DMS 273 (cell line): ENCODE measurements around the gene MB21D2.

Experiments used
- DNase-seq: peaks from one replicate; lab custom pipeline; 2025; ENCODE audit not compliant: unreplicated experiment; lab: John Stamatoyannopoulos, UW

The MB21D2 gene

GRCh38 chr3:192923731-192924130 is 6.1 kb upstream of the MB21D2 start:
- no peak for DNase-seq

GRCh38 chr3:192921793-192922192 is 4.1 kb upstream of the MB21D2 start:
- DNase-seq = no peak

DNA sequence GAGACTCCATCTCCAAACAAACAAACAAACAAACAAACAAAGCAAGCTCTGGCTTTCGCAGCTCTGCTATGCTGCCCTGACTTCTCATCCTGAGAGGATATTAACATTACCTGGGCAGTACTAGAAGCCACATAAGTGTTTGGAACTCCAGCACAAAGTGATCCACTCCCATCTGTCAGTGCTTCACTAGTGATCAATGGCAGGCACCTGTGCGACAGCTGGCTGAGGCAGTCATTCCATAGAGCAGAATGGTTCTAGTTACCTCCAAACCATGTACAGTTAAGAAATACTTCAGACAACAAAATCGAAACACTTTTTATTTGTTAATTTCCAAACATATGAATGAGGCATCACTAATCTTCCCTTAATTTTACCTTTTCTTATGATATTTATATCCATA is 2.8 kb upstream of the MB21D2 start:
- peak; percentile 26 for DNase-seq

DNA sequence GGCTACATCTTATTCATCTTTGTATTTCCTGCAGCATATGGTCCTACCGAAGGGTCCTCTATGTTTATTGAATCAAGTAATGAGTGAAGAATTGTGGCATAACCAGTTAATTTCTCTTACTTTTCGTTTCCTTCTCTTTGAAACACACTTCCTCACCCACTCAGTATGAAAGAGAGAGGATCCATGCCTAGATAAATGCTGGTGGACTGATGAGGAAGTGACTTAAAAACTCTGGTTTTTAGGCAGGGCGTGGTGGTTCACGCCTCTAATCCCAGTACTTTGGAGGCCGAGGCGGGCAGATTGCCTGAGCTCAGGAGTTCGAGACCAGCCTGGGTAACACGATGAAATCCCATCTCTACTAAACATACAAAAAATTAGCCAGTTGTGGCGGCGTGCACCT is 2.2 kb upstream of the MB21D2 start:
- DNase-seq = no peak

GRCh38 chr3:192918275-192918588 is 576 bp upstream of the MB21D2 start:
- DNase-seq = no peak

DNA sequence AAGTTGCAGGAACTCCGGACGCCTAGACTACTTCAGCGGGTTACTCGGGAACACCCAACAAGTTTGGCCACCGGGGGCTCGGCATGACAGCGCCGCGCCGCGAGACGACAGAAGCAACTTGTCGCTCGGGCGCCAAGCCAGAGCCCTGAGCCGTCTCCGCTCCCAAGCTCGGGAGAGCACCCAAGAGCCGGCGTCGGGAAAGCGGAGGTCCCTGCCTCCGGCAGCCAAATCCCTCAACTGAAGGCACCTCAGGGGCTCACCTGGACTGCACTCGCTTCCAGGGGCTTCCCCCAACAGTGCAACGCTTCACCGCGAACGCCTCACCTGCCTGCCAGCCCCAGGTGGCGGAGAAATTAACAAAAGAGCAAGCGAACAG is 640 bp downstream of the MB21D2 start:
- DNase-seq = peak; percentile 87

DNA sequence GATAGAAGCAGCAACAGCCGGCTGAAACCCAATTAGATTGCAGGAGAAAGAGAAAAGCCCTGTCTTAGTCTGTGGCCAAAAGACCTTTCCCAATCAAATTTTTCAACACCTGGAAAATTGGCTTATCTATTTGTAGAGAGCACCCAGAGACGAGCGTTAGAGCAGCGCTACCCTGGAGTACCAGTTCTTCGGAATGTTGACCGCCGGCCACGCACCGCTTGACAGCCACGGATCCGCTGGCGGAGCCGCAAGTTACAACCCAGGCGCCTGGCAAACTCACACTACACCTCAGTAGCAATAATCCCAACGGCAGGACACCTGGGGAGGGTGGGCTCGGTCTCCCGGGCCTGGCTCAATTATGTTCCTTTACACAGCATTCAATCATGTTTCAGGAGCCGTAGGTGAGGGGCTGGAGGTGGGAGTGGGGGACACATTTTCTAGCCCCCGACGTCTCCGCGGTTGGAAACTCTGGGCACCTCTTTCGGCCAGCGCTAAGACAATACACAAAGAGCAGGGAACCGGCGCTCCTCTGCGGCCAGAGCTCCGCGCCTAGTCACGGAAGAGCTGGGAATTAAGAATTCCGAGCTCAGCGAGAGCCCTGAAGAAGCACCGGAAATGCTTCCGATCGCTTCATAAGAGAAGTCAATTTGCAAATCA is 1.2 kb downstream of the MB21D2 start:
- peak; percentile 64 for DNase-seq

- peak; percentile 26 for DNase-seq
Measured at GRCh38 chr3:192915722-192916121, 1.9 kb downstream of the MB21D2 start.

- DNase-seq = peak; percentile 93
Measured at GRCh38 chr3:192915304-192915703, 2.4 kb downstream of the MB21D2 start.

GRCh38 chr3:192914848-192915247 is 2.8 kb downstream of the MB21D2 start:
- peak; percentile 39 for DNase-seq

DNA sequence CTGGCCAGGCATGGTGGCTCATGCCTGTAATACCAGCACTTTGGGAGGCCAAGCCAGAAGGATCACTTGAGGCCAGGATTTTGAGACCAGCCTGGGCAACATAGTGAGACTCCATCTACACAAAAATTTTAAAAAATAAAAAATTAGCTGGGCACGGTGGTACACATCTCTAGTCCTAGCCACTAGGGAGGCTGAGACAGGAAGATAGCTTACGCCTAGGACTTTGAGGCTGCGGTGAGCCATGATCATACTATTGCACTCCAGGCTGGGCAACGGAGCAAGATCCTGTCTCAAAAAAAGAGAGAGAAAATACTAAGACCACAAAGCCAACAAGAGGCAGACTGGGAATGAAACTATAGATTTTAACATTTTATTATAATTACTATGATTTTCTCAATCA is 4.1 kb downstream of the MB21D2 start:
- no peak for DNase-seq

GRCh38 chr3:192911293-192911692 is 6.4 kb downstream of the MB21D2 start:
- DNase-seq = no peak

DNA sequence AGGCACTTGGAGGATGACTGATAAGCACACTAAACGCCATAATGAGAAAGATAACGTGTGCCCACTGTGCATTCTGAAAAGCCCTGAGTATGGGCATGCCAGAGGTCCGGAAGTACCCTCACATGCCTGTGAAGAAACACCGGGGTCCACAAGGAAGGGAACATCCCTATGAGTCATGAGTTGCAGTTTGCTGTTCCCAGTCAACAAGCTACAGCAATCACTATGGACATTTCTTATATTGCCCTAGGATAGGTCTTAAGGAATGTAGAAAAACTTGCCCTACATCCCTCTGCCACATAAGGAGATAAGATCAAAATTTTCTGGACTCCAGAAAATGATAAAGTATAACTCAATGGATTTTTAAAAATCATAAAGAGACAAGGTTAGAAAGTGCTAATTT is 9.9 kb downstream of the MB21D2 start:
- DNase-seq = no peak

GRCh38 chr3:192906940-192907339 is 10.7 kb downstream of the MB21D2 start:
- DNase-seq = peak; percentile 46

- DNase-seq = peak; percentile 51
Measured at GRCh38 chr3:192905980-192906678, 11.5 kb downstream of the MB21D2 start.

- peak; percentile 87 for DNase-seq
Measured at GRCh38 chr3:192904632-192905289, 12.9 kb downstream of the MB21D2 start.

DNA sequence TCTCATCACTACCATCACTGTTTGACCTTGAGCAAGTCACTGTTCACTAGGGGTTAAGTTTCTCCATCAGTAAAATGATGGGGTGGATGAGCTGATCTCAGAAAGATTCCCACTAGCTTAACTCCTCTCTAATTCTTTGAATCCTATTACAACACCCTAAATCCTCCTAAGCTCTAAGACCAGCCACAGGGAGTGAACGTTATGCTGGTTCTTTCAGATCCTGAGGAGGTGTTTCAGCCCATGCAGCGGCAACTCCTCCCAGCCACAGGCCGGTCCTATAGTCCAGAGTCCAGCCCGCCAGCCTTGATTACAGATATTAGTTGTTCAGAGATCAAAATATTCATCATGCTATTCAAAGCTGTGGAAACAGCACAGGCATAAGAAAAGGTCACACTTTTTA is 15.1 kb downstream of the MB21D2 start:
- no peak for DNase-seq

DNA sequence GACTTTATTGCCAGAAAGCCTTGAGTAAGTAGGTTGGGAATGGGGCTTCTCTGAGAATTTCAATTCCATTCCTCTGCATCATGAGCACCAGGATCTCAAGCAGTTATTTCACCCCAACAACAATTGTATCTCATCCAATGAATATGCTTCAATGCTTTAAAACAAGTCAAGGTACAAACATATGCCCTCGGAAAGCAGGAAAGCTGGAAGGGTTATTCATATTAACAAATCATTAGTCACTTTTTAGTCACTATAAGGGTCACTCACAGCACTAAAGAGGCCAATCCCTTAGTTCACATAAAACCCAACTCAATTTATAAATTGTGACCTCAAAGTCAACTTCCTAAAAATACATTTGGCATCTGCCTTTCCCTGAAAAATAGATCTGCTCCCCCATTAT is 16.2 kb downstream of the MB21D2 start:
- no peak for DNase-seq

GRCh38 chr3:192899540-192899982 is 18.1 kb downstream of the MB21D2 start:
- peak; percentile 91 for DNase-seq

DNA sequence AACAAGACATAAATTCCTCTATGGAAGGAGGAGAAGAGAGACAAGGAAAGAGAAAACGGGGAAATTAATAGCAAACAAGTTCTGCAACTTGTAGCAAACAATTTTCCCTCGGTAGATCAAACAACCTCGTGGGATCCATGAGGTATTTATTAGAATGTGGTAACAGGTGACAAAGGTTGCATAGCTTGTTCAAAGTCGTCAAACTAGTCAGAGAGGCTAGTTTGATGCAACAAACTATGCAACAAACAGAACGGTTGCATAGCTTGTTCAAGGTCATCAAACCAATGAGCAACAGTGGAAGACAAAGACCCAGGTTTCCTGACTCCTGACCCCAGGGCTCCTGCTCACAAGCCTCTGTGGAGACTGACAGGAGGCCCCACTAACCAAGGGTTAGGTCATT is 20.7 kb downstream of the MB21D2 start:
- DNase-seq = no peak

DNA sequence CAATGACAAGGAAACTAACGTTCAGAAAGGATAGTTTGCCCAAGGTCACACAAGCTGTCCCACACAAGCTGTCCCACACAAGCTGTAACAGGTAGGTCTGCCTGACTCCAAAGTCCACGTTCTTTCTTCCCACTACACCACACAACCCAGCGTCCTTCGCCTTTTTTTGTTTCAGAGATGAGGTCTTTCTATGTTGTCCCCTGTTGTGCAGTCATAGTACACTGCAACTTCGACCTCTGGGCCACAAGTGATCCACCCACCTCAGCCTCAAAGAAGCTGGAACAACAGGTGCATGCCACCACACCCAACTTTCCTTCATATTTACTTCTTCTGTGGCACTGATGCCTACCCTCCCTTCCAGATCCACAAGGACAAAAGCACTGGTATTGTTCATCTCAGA is 21.4 kb downstream of the MB21D2 start:
- no peak for DNase-seq

GRCh38 chr3:192894676-192895075 is 23.0 kb downstream of the MB21D2 start:
- no peak for DNase-seq
